Panc1 (cell line): ENCODE data around the gene WIPF1. TPM values are rescaled to one million over a fixed set of nuclear protein-coding genes. Genes with fewer than 3 reads are reported as not detected.

Experiments
- ATAC-seq: fragments of 200-7000 bp; cut with Tn5 transposase; 2 replicates; pipeline ENCODE4 v1.9.1; 2020; ENCODE audit warnings: mild to moderate bottlenecking, moderate library complexity
- BruUV-seq: library from RNA; stranded (reverse); fragments of 400-500 nt; replicated peaks from 2 replicates; lab custom pipeline; 2021; lab: Mats Ljungman, UMichigan
- CTCF ChIA-PET: fragments of 300-600 bp; sonication (Branson Sonifier 250); formaldehyde crosslinking; loops from one replicate; lab custom pipeline; 2022; ENCODE audit warnings: antibody characterized with exemption; lab: Charles Lee
- POLR2A ChIA-PET: fragments of 300-600 bp; sonication (Branson Sonifier 250); formaldehyde crosslinking; loops from one replicate; lab custom pipeline; 2022; ENCODE audit warnings: antibody characterized with exemption; lab: Charles Lee
- DNase-seq: peaks from one replicate; pipeline ENCODE4 v3.0.0-alpha.2; 2010; ENCODE audit warnings: low read depth, low spot score
- H3K27ac ChIP-seq: 2 replicates; pipeline ENCODE4 v1.5.1; 2011; ENCODE audit warnings: mild to moderate bottlenecking, low read length, inconsistent platforms
- H3K27me3 ChIP-seq: fragments of 200-500 bp; sonication (Bioruptor generic); 2 replicates; pipeline ENCODE4 v1.6.0; 2014; ENCODE audit warnings: low read length, inconsistent platforms; ENCODE audit not compliant: control insufficient read depth, insufficient read depth
- H3K36me3 ChIP-seq: fragments of 200-500 bp; sonication (Bioruptor generic); 2 replicates; pipeline ENCODE4 v1.5.1; 2014; ENCODE audit warnings: inconsistent platforms, mild to moderate bottlenecking, low read length, moderate library complexity; ENCODE audit not compliant: control insufficient read depth, insufficient read depth
- H3K4me1 ChIP-seq: 2 replicates; pipeline ENCODE4 v1.5.1; 2011; ENCODE audit warnings: inconsistent platforms, mild to moderate bottlenecking, low read length, moderate library complexity; ENCODE audit not compliant: control insufficient read depth, insufficient read depth
- H3K4me3 ChIP-seq, 2 experiments: 2 replicates each; pipeline ENCODE4 v1.5.1; 2011 to 2012; ENCODE audit warnings: low read depth in 2 of 2, low read length in 2 of 2, mild to moderate bottlenecking in 2 of 2, inconsistent platforms in 1 of 2, moderate library complexity in 1 of 2
- H3K9me3 ChIP-seq: fragments of 200-500 bp; sonication (Bioruptor generic); 2 replicates; pipeline ENCODE4 v1.5.1; 2014; ENCODE audit warnings: low read depth, mild to moderate bottlenecking, inconsistent platforms, low read length, moderate library complexity; ENCODE audit not compliant: control insufficient read depth, insufficient read depth
- CTCF ChIP-seq: fragments of 450-650 bp; IDR thresholded peaks from 2 replicates; pipeline ENCODE4 v1.5.1; 2017; ENCODE audit warnings: mild to moderate bottlenecking
- POLR2AphosphoS5 ChIP-seq: IDR thresholded peaks from 2 replicates; pipeline ENCODE4 v1.6.1; 2012; ENCODE audit warnings: mild to moderate bottlenecking, low read depth, low read length, moderate library complexity
- SIN3A ChIP-seq: IDR thresholded peaks from 2 replicates; pipeline ENCODE4 v1.6.1; 2012; ENCODE audit warnings: low read depth, mild to moderate bottlenecking, low read length, moderate library complexity, borderline replicate concordance; ENCODE audit not compliant: insufficient read depth
- TCF7L2 ChIP-seq: IDR thresholded peaks from 2 replicates; pipeline ENCODE4 v1.6.1; 2011; ENCODE audit warnings: mild to moderate bottlenecking, low read depth, low read length, inconsistent platforms
- in situ Hi-C: cut with HindIII; loops from 2 replicates; pipeline ENCODE4 v1.10.0; 2016; ENCODE audit warnings: low sequenced_read_pairs, low pct_unique_long_range_greater_than_20kb
- intact Hi-C: fragments of 100-400 bp; cut with micrococcal nuclease; formaldehyde crosslinking; loops from one replicate; pipeline ENCODE4 v1.10.0; 2022; ENCODE audit not compliant: unreplicated experiment
- total RNA-seq: library from RNA; stranded (reverse); gene quantifications from one replicate; pipeline ENCODE4 v1.2.1, GENCODE V29; 2021; ENCODE audit not compliant: unreplicated experiment
- TF ChIP-seq, protein P1 (sequence below), 2 experiments: IDR thresholded peaks; 2 replicates each; pipeline ENCODE4 v1.6.1; 2011 to 2012; ENCODE audit warnings: low read depth in 2 of 2, control low read depth in 1 of 2, low read length in 1 of 2, mild to moderate bottlenecking in 1 of 2, moderate library complexity in 1 of 2; ENCODE audit not compliant: insufficient read depth in 1 of 2

WIPF1 gene
- total RNA-seq, 1 experiment from 2014 or later: 8.3 TPM

DNA sequence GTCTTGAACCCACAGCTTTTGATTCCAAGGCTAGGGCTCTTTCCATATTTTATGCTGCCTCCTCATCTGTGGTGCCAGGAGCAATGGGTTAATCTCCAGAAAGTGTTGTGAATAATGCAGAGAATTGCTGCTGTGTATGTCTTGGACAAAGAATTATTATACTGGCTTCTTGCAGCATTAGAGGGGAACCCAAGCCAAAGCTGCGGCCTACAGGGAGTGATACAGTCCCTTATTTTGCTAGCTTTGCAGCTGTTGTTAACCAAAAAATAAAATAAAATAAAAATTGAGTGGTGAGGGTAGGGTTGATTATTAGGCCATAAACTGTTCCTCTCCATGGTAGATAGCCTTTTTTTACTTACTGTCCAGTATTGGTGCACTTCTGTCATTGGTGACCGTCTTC, 16.7 kb downstream of the WIPF1 start:
- TF ChIP-seq, protein P1, sequence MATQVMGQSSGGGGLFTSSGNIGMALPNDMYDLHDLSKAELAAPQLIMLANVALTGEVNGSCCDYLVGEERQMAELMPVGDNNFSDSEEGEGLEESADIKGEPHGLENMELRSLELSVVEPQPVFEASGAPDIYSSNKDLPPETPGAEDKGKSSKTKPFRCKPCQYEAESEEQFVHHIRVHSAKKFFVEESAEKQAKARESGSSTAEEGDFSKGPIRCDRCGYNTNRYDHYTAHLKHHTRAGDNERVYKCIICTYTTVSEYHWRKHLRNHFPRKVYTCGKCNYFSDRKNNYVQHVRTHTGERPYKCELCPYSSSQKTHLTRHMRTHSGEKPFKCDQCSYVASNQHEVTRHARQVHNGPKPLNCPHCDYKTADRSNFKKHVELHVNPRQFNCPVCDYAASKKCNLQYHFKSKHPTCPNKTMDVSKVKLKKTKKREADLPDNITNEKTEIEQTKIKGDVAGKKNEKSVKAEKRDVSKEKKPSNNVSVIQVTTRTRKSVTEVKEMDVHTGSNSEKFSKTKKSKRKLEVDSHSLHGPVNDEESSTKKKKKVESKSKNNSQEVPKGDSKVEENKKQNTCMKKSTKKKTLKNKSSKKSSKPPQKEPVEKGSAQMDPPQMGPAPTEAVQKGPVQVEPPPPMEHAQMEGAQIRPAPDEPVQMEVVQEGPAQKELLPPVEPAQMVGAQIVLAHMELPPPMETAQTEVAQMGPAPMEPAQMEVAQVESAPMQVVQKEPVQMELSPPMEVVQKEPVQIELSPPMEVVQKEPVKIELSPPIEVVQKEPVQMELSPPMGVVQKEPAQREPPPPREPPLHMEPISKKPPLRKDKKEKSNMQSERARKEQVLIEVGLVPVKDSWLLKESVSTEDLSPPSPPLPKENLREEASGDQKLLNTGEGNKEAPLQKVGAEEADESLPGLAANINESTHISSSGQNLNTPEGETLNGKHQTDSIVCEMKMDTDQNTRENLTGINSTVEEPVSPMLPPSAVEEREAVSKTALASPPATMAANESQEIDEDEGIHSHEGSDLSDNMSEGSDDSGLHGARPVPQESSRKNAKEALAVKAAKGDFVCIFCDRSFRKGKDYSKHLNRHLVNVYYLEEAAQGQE (IDR thresholded peaks at IDR 0.05; ENCODE audit: insufficient read depth in 1 of 2, low read depth in 2 of 2, low read length in 1 of 2): no peak
- TF ChIP-seq POLR2AphosphoS5 (no peak), TCF7L2 (no peak), CTCF (no peak), SIN3A (no peak)
- Histone ChIP-seq H3K4me3 (no peak overlapping the region), H3K36me3 (no peaks in the 10 kb centered on the region; the same call in 1 of the 2 replicates), H3K9me3 (no peaks in the 10 kb centered on the region), H3K27me3 (no peaks in the 10 kb centered on the region), H3K27ac (no peak overlapping the region), H3K4me1 (no peaks in the 10 kb centered on the region)
- intact Hi-C loops (no loop called here), in situ Hi-C loops (no loop called here)
- POLR2A ChIA-PET: interaction anchor here (0.6 kb wide), 1 partner anchor 331 kb away, joined by 3 read pairs; no protein-coding TSS in a partner anchor
- CTCF ChIA-PET: no interaction called here
- no TSS peak for BruUV-seq
- no peak for ATAC-seq
- DNase-seq: no peak

- ATAC-seq (no peak), DNase-seq (no peak)
- ChIA-PET CTCF (no interaction called here), POLR2A (no interaction called here)
- H3K4me3 ChIP-seq: no peak overlapping the region
- intact Hi-C loops (loop anchor here (10.0 kb wide), 1 partner anchor 107 kb away; no protein-coding TSS in a partner anchor), in situ Hi-C loops (no loop called here)
- BruUV-seq: no TSS peak
- no peak overlapping the region for H3K27ac ChIP-seq
- no peaks in the 10 kb centered on the region for H3K4me1 ChIP-seq
- TF ChIP-seq POLR2AphosphoS5 (no peak), CTCF (peak; percentile 69), SIN3A (no peak), TCF7L2 (no peak)
- TF ChIP-seq, protein P1 (IDR thresholded peaks at IDR 0.05; ENCODE audit: insufficient read depth in 1 of 2, low read depth in 2 of 2, low read length in 1 of 2): no peak
- H3K27me3 ChIP-seq: no peaks in the 10 kb centered on the region
- H3K9me3 ChIP-seq: no peaks in the 10 kb centered on the region
- no peaks in the 10 kb centered on the region; the same call in 1 of the 2 replicates for H3K36me3 ChIP-seq
Measured at GRCh38 chr2:174577967-174578589, 19.5 kb downstream of the WIPF1 start.
